Caco-2 (cell line): ENCODE data around the gene AKR1B1. TPM values are rescaled to one million over a fixed set of nuclear protein-coding genes. Genes with fewer than 3 reads are reported as not detected.
A peak's percentile ranks its signal among the peaks of the same experiment; 100 is the strongest.

Experiments used
- BruUV-seq: library from RNA; stranded (reverse); fragments of 400-500 nt; replicated peaks from 2 replicates; lab custom pipeline; 2021; lab: Mats Ljungman, UMichigan
- CTCF ChIA-PET: fragments of 300-600 bp; sonication (Branson Sonifier 250); formaldehyde crosslinking; loops from one replicate; lab custom pipeline; 2022; ENCODE audit warnings: antibody characterized with exemption; lab: Charles Lee
- POLR2A ChIA-PET: fragments of 300-600 bp; sonication (Branson Sonifier 250); formaldehyde crosslinking; loops from one replicate; lab custom pipeline; 2022; ENCODE audit warnings: antibody characterized with exemption; lab: Charles Lee
- DNase-seq, 2 experiments: peaks; one replicate each; pipeline versions ENCODE4 v3.0.0 to v3.0.0-alpha.2; 2020 to 2022
- H3K27me3 ChIP-seq: replicated peaks from 2 replicates; pipeline ENCODE4 v1.6.0; 2011; ENCODE audit warnings: low read length; ENCODE audit not compliant: control insufficient read depth, insufficient read depth
- H3K36me3 ChIP-seq: 2 replicates; pipeline ENCODE4 v1.5.1; 2011; ENCODE audit warnings: low read length; ENCODE audit not compliant: control insufficient read depth, insufficient read depth
- H3K4me1 ChIP-seq: fragments of 250-450 bp; sonication (Bioruptor Pico); 2 replicates; pipeline ENCODE4 v1.5.1; 2020; ENCODE audit warnings: mild to moderate bottlenecking
- H3K4me3 ChIP-seq: 2 replicates; pipeline ENCODE4 v1.5.1; 2011; ENCODE audit warnings: low read depth, mild to moderate bottlenecking, control low read depth, low read length
- H3K9me3 ChIP-seq: fragments of 250-450 bp; sonication (Bioruptor Pico); 2 replicates; pipeline ENCODE4 v1.5.1; 2020; ENCODE audit warnings: mild to moderate bottlenecking, moderate library complexity
- H3K27ac Mint-ChIP-seq: one replicate; pipeline ENCODE4 v1.8.0; 2022; ENCODE audit warnings: mixed read lengths; ENCODE audit not compliant: unreplicated experiment
- H3K27me3 Mint-ChIP-seq: one replicate; pipeline ENCODE4 v1.8.0; 2022; ENCODE audit warnings: mixed read lengths; ENCODE audit not compliant: insufficient read depth, unreplicated experiment
- H3K36me3 Mint-ChIP-seq: one replicate; pipeline ENCODE4 v1.8.0; 2022; ENCODE audit warnings: mild to moderate bottlenecking, mixed read lengths; ENCODE audit not compliant: insufficient read depth, unreplicated experiment
- H3K4me1 Mint-ChIP-seq: one replicate; pipeline ENCODE4 v1.8.0; 2022; ENCODE audit warnings: low read depth, mixed read lengths; ENCODE audit not compliant: unreplicated experiment
- H3K4me3 Mint-ChIP-seq: one replicate; pipeline ENCODE4 v1.8.0; 2022; ENCODE audit warnings: mild to moderate bottlenecking, moderate library complexity, mixed read lengths; ENCODE audit not compliant: unreplicated experiment
- H3K9me3 Mint-ChIP-seq: one replicate; pipeline ENCODE4 v1.8.0; 2022; ENCODE audit warnings: mixed read lengths; ENCODE audit not compliant: unreplicated experiment
- CTCF ChIP-seq, 2 experiments: fragments of 200-600 bp in 1 of 2; IDR thresholded peaks; 1 replicate in 1 of 2; 2 replicates in 1 of 2; pipeline versions ENCODE4 v1.5.1 to v1.8.0; 2011 to 2022; ENCODE audit warnings: antibody characterized with exemption in 1 of 2, control low read depth in 1 of 2, inconsistent platforms in 1 of 2, low read depth in 1 of 2, low read length in 1 of 2, mild to moderate bottlenecking in 1 of 2, moderate library complexity in 1 of 2; ENCODE audit not compliant: insufficient read depth in 1 of 2, severe bottlenecking in 1 of 2, unreplicated experiment in 1 of 2
- intact Hi-C: fragments of 100-400 bp; cut with micrococcal nuclease; formaldehyde crosslinking; loops from one replicate; pipeline ENCODE4 v1.10.0; 2022; ENCODE audit not compliant: unreplicated experiment
- total RNA-seq: library from RNA; stranded (reverse); gene quantifications from 2 replicates; pipeline ENCODE4 v1.2.3, GENCODE V29; 2022

Gene AKR1B1
- total RNA-seq, 1 experiment from 2014 or later = 58.6 TPM

DNA sequence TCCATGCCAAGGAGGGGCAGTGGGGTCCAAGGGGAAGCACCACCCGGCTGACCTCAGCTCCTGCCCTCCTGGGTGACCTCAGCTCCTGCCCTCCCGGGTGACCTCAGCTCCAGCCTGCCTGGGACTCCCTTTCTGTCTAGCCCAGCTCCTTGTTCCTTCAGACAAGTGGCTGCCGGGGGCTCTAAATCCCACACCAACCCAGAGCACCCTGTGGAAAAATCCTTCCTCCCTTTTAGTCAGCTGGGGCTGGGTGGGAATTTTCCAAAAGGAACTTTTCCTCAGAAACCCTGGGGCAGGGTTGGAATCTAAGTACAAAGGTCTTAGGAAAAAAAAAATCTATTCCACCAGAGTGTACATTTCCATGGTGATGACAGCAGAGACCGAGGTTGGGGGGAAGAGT is 36.3 kb downstream of the AKR1B1 start:
- H3K27me3 ChIP-seq = no peaks in the 10 kb centered on the region
- H3K9me3 Mint-ChIP-seq = no peaks in the 10 kb centered on the region
- no peaks in the 10 kb centered on the region for H3K9me3 ChIP-seq
- no peak overlapping the region for H3K4me3 Mint-ChIP-seq
- H3K36me3 ChIP-seq = no peaks in the 10 kb centered on the region
- ChIA-PET CTCF (interaction anchor here (3.2 kb wide), 1 partner anchor 10 kb away, joined by 21 read pairs; no protein-coding TSS in a partner anchor), POLR2A (no interaction called here)
- no peak for TF ChIP-seq CTCF (IDR thresholded peaks at IDR 0.05; ENCODE audit: insufficient read depth in 1 of 2, low read depth in 1 of 2, low read length in 1 of 2, severe bottlenecking in 1 of 2, unreplicated experiment in 1 of 2)
- H3K4me1 Mint-ChIP-seq = peaks cover 11% of the 10 kb centered on the region
- H3K27ac Mint-ChIP-seq = no peak overlapping the region
- H3K4me1 ChIP-seq = peaks cover 7% of the 10 kb centered on the region
- no TSS peak for BruUV-seq
- H3K4me3 ChIP-seq = no peak overlapping the region
- peaks cover 6% of the 10 kb centered on the region for H3K27me3 Mint-ChIP-seq
- no peak for DNase-seq
- intact Hi-C loops = loop anchor here (5.0 kb wide), 1 partner anchor 280 kb away; no protein-coding TSS in a partner anchor
- peaks cover 6% of the 10 kb centered on the region for H3K36me3 Mint-ChIP-seq

- Histone ChIP-seq H3K27me3 (no peaks in the 10 kb centered on the region), H3K36me3 (no peaks in the 10 kb centered on the region), H3K4me1 (peaks cover 7% of the 10 kb centered on the region), H3K4me3 (no peak overlapping the region), H3K9me3 (no peaks in the 10 kb centered on the region)
- intact Hi-C loops = loop anchor here (5.0 kb wide), 1 partner anchor 280 kb away; no protein-coding TSS in a partner anchor
- ChIA-PET POLR2A (no interaction called here), CTCF (interaction anchor here (3.2 kb wide), 1 partner anchor 11 kb away, joined by 21 read pairs; no protein-coding TSS in a partner anchor)
- Mint-ChIP-seq H3K36me3 (peaks cover 6% of the 10 kb centered on the region), H3K27me3 (peaks cover 6% of the 10 kb centered on the region), H3K4me3 (no peak overlapping the region), H3K27ac (no peak overlapping the region), H3K9me3 (no peaks in the 10 kb centered on the region), H3K4me1 (peaks cover 11% of the 10 kb centered on the region)
- no peak for TF ChIP-seq CTCF (IDR thresholded peaks at IDR 0.05; ENCODE audit: insufficient read depth in 1 of 2, low read depth in 1 of 2, low read length in 1 of 2, severe bottlenecking in 1 of 2, unreplicated experiment in 1 of 2)
- no TSS peak for BruUV-seq
- DNase-seq = no peak
These were observed 36.9 kb downstream of the AKR1B1 start for GRCh38 chr7:134422008-134422407.

DNA sequence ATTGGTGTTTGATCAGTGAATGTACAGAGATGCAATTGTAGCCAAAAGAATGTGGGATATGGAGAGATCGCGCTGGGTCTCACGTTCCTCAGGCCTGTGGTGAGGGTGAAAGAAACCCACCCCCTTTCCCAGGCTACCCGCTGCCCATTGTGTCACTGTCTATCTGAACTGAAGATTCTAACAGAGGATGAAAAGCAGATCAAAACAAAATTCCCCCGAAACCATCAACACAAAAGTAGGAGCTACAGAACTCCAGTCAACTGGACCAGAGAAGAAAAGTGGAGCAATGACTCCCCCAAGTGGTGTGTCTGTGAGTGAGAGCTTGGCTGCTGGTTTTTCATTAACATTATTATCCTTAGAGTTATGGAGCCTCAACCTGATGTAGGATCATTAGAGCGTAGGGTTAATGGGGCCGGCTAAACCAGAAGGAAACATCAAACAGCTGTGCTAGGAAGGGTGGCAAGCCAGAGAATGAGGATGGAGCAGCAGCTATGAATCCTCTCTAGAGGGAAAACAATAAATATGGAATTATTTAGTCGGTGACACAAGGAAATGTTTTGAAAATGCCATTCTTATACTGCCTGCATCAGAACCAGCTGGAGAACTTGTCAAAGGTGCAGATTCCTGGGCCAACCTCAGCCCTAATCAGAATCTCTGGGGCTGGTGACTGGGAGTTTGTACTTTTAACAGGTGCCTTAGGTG is 38.3 kb downstream of the AKR1B1 start:
- Mint-ChIP-seq H3K36me3 (peaks cover 6% of the 10 kb centered on the region), H3K27ac (no peak overlapping the region), H3K4me1 (peaks cover 11% of the 10 kb centered on the region), H3K27me3 (peaks cover 6% of the 10 kb centered on the region), H3K4me3 (no peak overlapping the region), H3K9me3 (no peaks in the 10 kb centered on the region)
- Histone ChIP-seq H3K4me3 (no peak overlapping the region), H3K36me3 (no peaks in the 10 kb centered on the region), H3K27me3 (no peaks in the 10 kb centered on the region), H3K9me3 (no peaks in the 10 kb centered on the region), H3K4me1 (peaks cover 7% of the 10 kb centered on the region)
- BruUV-seq = no TSS peak
- ChIA-PET POLR2A (interaction anchor here (0.6 kb wide), 1 partner anchor 1334 kb away, joined by 3 read pairs; no protein-coding TSS in a partner anchor), CTCF (interaction anchor here (0.7 to 3.2 kb wide), 8 partner anchors 12 to 1840 kb away, joined by 3 to 21 read pairs (median 4); partner anchors contain the start of gene SLC35B4)
- DNase-seq = peak; percentile 53 to 63
- peak; percentile 61 to 67 for TF ChIP-seq CTCF (IDR thresholded peaks at IDR 0.05; ENCODE audit: insufficient read depth in 1 of 2, low read depth in 1 of 2, low read length in 1 of 2, severe bottlenecking in 1 of 2, unreplicated experiment in 1 of 2)
- intact Hi-C loops = loop anchor here (1.0 to 5.0 kb wide), 3 partner anchors 92 to 404 kb away; no protein-coding TSS in a partner anchor
